Right lobe of liver (tissue), 4 donors: ENCODE measurements around the gene PRPS2.

Experiments used
- POLR2A ChIP-seq: fragments of 450-650 bp; IDR thresholded peaks from one replicate; pipeline ENCODE4 v1.6.1; 2017; ENCODE audit warnings: antibody characterized with exemption, mild to moderate bottlenecking
- TF ChIP-seq, protein P1 (sequence below), 4 donors: fragments of 200-600 bp in 3 of 4; fragments of 450-650 bp in 1 of 4; IDR thresholded peaks; one replicate each; pipeline versions ENCODE4 v1.5.1 to v1.8.0; 2016 to 2022; ENCODE audit warnings: antibody characterized with exemption in 4 of 4, mild to moderate bottlenecking in 2 of 4
- donor health status: DM: no; HTN: no; CAD: no.
- donor health status: DM: no; HTN: no; CAD: no.
- donor health status: DM: no; HTN: yes; CAD: no.

DNA sequence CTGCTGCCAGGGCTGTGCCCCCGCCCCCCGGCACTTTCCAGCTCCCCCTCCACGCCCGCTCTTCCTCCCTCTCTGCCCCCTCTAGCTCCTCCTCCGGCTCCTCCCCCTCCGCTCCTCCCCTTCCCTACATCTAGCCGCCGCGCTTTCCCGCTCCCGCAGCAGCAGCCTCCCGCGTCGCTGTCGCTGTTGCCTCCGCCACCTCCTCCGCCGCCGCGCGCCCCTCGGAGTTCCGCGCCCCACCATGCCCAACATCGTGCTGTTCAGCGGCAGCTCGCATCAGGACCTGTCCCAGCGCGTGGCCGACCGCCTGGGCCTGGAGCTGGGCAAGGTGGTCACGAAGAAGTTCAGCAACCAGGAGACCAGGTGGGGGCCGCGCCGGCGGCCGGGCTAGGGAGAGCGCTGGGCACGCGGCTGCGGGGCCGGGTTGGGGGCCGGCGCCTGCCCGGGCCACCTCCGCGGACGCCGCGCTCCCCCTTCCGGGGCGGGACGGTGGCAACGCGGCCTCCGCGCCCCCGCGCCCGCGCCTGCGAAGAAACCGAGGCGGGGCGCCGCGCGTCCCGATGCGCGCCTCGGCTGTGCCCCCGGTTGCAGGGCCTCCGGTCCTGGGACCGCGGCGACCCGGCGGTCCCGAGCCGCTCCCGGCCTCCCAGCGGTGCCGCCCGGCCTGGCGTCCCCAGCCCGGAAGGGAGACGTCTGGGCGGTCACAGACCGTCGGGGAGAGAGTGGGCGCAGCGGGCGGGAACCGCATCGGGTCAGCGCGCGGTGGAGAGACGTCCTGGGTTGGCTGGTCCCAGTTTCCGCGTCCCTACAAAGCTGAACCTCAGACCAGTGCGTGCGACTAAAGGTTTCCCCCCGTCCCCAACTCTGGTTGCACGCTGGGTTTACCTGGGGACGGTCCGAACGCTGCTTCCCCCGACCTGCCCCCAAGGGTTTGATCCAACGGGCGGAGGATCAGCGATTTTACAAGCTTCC lies at the start of gene PRPS2:
- TF ChIP-seq, protein P1, sequence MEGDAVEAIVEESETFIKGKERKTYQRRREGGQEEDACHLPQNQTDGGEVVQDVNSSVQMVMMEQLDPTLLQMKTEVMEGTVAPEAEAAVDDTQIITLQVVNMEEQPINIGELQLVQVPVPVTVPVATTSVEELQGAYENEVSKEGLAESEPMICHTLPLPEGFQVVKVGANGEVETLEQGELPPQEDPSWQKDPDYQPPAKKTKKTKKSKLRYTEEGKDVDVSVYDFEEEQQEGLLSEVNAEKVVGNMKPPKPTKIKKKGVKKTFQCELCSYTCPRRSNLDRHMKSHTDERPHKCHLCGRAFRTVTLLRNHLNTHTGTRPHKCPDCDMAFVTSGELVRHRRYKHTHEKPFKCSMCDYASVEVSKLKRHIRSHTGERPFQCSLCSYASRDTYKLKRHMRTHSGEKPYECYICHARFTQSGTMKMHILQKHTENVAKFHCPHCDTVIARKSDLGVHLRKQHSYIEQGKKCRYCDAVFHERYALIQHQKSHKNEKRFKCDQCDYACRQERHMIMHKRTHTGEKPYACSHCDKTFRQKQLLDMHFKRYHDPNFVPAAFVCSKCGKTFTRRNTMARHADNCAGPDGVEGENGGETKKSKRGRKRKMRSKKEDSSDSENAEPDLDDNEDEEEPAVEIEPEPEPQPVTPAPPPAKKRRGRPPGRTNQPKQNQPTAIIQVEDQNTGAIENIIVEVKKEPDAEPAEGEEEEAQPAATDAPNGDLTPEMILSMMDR (IDR thresholded peaks at IDR 0.05), result no peak
- peak; percentile 21 for TF ChIP-seq POLR2A
